Psoas muscle (tissue), 8 donors: ENCODE results near the gene NRIP2. TPM values are rescaled to one million over a fixed set of nuclear protein-coding genes. Genes with fewer than 3 reads are reported as not detected.
A peak's percentile ranks its signal among the peaks of the same experiment; 100 is the strongest.

Source experiments
- ATAC-seq, 4 donors: fragments of 200-7000 bp; cut with Tn5 transposase; one replicate each; pipeline ENCODE4 v1.9.1; 2020; ENCODE audit warnings: moderate library complexity in 3 of 4, mild to moderate bottlenecking in 2 of 4
- DNase-seq, 2 donors: peaks; one replicate each; pipeline ENCODE4 v3.0.0-alpha.2; 2020
- H3K27ac ChIP-seq: fragments of 200-600 bp; one replicate; pipeline ENCODE4 v1.8.0; 2022
- H3K27me3 ChIP-seq, 3 donors: fragments of 200-600 bp in 1 of 3; one replicate each; pipeline versions ENCODE4 v1.6.1 to v1.8.0; 2013 to 2022; ENCODE audit warnings: low read length in 2 of 3, mild to moderate bottlenecking in 2 of 3, moderate library complexity in 1 of 3; ENCODE audit not compliant: insufficient read depth in 3 of 3
- H3K36me3 ChIP-seq, 2 donors: fragments of 200-600 bp in 1 of 2; one replicate each; pipeline versions ENCODE4 v1.6.1 to v1.8.0; 2013 to 2022; ENCODE audit warnings: low read depth in 1 of 2, mild to moderate bottlenecking in 1 of 2, moderate library complexity in 1 of 2; ENCODE audit not compliant: insufficient read depth in 1 of 2
- H3K4me1 ChIP-seq: fragments of 200-600 bp; one replicate; pipeline ENCODE4 v1.8.0; 2022
- H3K4me3 ChIP-seq: fragments of 200-600 bp; one replicate; pipeline ENCODE4 v1.8.0; 2022; ENCODE audit warnings: mild to moderate bottlenecking
- H3K9me3 ChIP-seq: fragments of 200-600 bp; one replicate; pipeline ENCODE4 v1.8.0; 2022
- WGBS, 3 donors: extraction: QIAGEN DNeasy Blood & Tissue Kit; methylation state at CpG; one replicate each; pipeline versions ENCODE4 v1.1.6 to v1.1.7; 2013; 5-methylcytosine and 5-hydroxymethylcytosine counted together
- intact Hi-C, 2 donors: fragments of 100-400 bp; cut with DNase I; formaldehyde crosslinking; loops; one replicate each; pipeline versions ENCODE4 v1.11.0 to v1.14.2; 2022
- polyA plus RNA-seq, 3 donors: library from polyadenylated mRNA; stranded (reverse); fragments of 200-250 nt; gene quantifications; one replicate each; pipeline ENCODE4 v1.2.3, GENCODE V29; 2013
- total RNA-seq, 4 donors: library from RNA; stranded (reverse); fragmentation: NEBNext Ultra II Directional in 2 of 4; extraction: Animal tissue kit (Norgen Biotek cat#: 25700) in 2 of 4; gene quantifications; one replicate each; pipeline versions ENCODE4 v1.2.1 to v1.2.4, GENCODE V29; 2021 to 2023
- TF ChIP-seq, protein P1 (sequence below): fragments of 200-600 bp; IDR thresholded peaks from one replicate; pipeline ENCODE4 v1.8.0; 2022; ENCODE audit warnings: antibody characterized with exemption
- donor health status: healthy with polysubstance abuse.
- donor health status: DM: no; HTN: no; CAD: no; lungs with moderate emphysema.
- donor health status: Bipolar disorder and iron deficiency.
- donor health status: healthy.
- donor health status: DM: yes; HTN: yes; CAD: no.
- donor health status: DM: no; HTN: no; CAD: no.
- donor health status: DM: no; HTN: no; CAD: no.
- donor health status: DM: yes; HTN: yes; CAD: no.

The NRIP2 gene
- total and polyA plus RNA-seq, 7 donors, result 0.96 to 2.4 (median 1.3) TPM

DNA sequence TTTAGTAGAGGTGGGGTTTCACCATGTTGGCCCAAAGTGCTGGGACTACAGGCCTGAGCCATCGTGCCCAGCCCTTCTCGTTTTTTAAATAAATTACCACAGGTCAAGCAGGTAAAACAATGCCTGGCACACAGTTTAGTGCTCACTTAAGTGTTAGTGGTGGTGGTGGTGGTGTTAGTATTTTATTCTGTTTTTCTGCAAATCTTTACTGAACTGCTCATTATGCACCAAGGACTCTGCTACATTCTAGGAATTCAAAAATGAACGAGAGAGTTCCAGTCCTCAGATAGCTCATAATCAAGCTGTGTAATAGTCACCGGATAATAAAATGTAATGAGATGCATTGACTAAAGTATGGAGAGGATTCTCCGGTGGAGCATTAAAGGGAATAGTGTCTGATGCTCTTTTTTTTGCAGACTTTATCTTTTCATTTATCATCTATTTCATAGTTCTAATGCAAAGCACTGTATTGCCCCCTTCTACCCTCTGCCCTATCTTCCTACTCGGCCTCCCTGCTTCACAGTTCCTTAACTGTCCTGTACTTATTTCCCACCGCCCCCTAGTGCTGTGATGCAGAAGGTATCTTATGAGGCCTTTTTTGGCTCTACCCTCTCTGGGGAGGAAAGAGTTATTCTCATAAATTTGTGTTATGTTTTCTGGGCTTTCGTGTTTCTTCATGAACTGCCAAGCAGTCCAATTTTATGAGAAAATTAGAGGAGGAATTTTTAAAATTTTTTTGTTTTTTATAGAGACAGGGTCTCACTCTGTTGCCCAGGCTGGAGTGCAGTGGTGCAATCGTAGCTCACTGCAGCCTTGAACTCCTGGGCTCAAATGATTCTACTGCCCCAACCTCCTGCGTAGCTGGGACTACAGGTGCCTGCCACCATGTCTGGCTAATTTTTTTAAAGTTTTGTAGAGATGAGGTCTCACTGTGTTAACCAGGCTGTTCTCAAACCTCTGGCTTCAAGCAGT lies 21.3 kb downstream of the NRIP2 start:
- Histone ChIP-seq H3K27ac (peak overlapping the region; percentile 94), H3K36me3 (peaks cover 0 to 23% of the 10 kb centered on the region in 2 donors), H3K4me1 (peaks cover 15% of the 10 kb centered on the region), H3K4me3 (peak overlapping the region; percentile 81), H3K27me3 (no peaks in the 10 kb centered on the region), H3K9me3 (no peaks in the 10 kb centered on the region)
- ATAC-seq, result peak; percentile 30 to 60 (median 32)
- 14 to 20% (median 15%) methylated on average over 10 of the region's 10 CpGs for WGBS, 3 donors
- intact Hi-C loops, result no loop called here
- no peak for DNase-seq
- TF ChIP-seq, protein P1, sequence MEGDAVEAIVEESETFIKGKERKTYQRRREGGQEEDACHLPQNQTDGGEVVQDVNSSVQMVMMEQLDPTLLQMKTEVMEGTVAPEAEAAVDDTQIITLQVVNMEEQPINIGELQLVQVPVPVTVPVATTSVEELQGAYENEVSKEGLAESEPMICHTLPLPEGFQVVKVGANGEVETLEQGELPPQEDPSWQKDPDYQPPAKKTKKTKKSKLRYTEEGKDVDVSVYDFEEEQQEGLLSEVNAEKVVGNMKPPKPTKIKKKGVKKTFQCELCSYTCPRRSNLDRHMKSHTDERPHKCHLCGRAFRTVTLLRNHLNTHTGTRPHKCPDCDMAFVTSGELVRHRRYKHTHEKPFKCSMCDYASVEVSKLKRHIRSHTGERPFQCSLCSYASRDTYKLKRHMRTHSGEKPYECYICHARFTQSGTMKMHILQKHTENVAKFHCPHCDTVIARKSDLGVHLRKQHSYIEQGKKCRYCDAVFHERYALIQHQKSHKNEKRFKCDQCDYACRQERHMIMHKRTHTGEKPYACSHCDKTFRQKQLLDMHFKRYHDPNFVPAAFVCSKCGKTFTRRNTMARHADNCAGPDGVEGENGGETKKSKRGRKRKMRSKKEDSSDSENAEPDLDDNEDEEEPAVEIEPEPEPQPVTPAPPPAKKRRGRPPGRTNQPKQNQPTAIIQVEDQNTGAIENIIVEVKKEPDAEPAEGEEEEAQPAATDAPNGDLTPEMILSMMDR, result peak; percentile 49

DNA sequence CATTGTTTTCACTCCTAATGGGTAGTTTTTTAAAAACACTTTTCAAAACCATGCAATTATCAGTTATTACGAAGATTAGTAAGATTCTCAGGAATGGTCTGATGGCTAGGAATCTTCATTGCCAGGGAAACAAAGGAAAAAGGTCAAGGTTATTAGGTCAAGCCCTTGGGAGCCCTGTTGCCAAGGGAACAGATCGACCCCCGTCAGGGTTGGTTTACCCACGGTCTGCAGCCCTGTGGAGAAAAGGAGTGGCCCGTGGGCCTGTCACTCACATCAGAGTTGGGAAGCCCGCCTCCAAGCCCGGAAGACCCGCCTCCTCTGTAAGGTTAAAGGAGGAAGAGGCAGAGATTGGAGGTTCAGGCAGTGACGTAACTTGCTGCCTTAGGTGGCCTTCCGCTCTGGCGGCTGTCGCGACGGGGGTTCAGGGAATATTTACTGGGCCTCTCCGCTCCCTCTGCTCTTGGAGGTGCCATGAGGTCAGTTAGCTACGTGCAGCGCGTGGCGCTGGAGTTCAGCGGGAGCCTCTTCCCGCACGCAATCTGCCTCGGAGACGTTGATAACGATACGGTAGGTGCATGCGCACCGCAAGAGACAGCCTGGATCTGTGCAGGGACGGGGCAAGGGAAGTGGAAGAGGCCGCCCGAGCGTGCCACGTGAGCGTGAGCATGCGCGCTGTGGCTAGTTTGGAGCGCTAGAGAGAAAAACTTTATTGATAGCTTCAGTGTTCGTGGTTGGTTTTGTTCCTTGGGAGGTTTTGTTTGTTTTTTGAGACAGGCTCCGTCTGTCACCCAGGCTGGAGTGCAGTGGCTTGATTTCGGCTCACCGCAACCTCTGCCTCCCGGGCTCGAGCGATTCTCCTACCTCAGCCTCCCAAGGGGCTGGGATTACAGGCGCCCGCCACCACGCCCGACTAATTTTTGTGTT lies 22.3 kb downstream of the NRIP2 start, which contains the start of gene ITFG2:
TSS of gene ITFG2 (plus strand) at position 379 of the 924 bp plus-strand sequence. CDS start at position 472, 93 bp downstream.
- TF ChIP-seq, protein P1, result no peak
- peak; percentile 98 to 99 for DNase-seq
- H3K27ac ChIP-seq, result peak within 1 kb of the TSS; percentile 94
- H3K9me3 ChIP-seq, result no peaks in the 10 kb centered on the region
- peak within 1 kb of the TSS; percentile 81 for H3K4me3 ChIP-seq
- H3K36me3 ChIP-seq, result peaks cover 0 to 17% of the 10 kb centered on the region in 2 donors
- peak; percentile 95 to 98 (median 96) for ATAC-seq
- 0 to 1% (median 0%) methylated on average over 48 of the region's 48 CpGs for WGBS, 3 donors
- no peaks in the 10 kb centered on the region for H3K27me3 ChIP-seq
- H3K4me1 ChIP-seq, result peaks cover 15% of the 10 kb centered on the region
- intact Hi-C loops, result no loop called here

DNA sequence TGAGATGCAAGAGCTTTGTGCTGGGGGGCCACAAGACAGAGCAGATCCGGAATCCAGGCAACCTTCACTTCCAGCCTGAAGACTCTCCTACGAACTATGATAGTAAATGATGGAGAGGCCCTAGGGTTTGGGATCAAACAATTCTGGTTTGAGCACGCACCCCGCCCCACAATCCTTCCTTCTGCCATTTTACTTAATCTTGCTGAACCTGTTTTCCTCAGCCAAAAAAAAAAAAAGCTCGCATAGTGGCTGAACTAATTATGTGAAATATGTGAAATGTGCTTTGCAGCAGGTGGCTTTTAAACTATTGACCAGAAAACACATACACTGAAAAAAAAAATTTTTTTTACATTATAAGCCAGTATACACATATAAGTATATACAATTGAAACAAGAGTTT lies 23.0 kb downstream of the NRIP2 start:
- intact Hi-C loops, result no loop called here

DNA sequence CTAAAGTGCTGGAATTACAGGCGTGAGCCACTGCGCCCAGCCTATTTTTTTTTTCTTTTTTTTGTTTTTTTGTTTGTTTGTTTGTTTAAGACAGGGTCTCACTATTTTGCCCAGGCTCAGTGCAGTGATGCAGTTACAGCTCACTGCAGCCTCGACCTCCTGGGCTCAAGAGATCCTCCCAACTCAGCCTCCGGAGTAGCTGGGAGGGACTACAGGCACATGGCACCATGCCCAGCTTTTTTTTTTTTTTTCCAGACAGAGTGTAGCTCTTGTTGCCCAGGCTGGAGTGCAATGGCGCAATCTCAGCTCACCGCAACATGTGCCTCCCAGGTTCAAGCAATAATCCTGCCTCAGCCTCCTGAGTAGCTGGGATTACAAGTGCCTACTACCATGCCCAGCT lies 28.1 kb downstream of the NRIP2 start:
- 87 to 93% (median 91%) methylated on average over 6 of the region's 6 CpGs for WGBS, 3 donors
- H3K27ac ChIP-seq, result no peak overlapping the region
- no peak overlapping the region for H3K4me3 ChIP-seq
- intact Hi-C loops, result no loop called here
- no peak for ATAC-seq
- peaks cover 13 to 62% of the 10 kb centered on the region in 2 donors for H3K36me3 ChIP-seq
- no peaks in the 10 kb centered on the region for H3K9me3 ChIP-seq
- no peaks in the 10 kb centered on the region for H3K4me1 ChIP-seq
- TF ChIP-seq, protein P1, result no peak
- no peak for DNase-seq
- H3K27me3 ChIP-seq, result no peaks in the 10 kb centered on the region

More for the DNA sequence above, 23.0 kb downstream of the NRIP2 start:
- no peak for ATAC-seq
- H3K36me3 ChIP-seq, result peaks cover 0 to 17% of the 10 kb centered on the region in 2 donors
- H3K4me3 ChIP-seq, result peak overlapping the region; percentile 81
- H3K9me3 ChIP-seq, result no peaks in the 10 kb centered on the region
- H3K4me1 ChIP-seq, result peaks cover 15% of the 10 kb centered on the region
- DNase-seq, result no peak
- TF ChIP-seq, protein P1, result no peak
- no peaks in the 10 kb centered on the region for H3K27me3 ChIP-seq
- peak overlapping the region; percentile 94 for H3K27ac ChIP-seq
- 70 to 81% (median 79%) methylated on average over 5 of the region's 5 CpGs for WGBS, 3 donors
